GM12873 (cell line): Measurements from ENCODE around the gene DCAF12L1.

Source experiments
- TF ChIP-seq, protein P1 (sequence below): IDR thresholded peaks from 2 replicates; pipeline ENCODE4 v1.5.1; 2012; ENCODE audit warnings: low read depth, mild to moderate bottlenecking, moderate library complexity, low read length, control low read depth; ENCODE audit not compliant: insufficient read depth; ENCODE audit errors: missing control alignments

DCAF12L1 gene

DNA sequence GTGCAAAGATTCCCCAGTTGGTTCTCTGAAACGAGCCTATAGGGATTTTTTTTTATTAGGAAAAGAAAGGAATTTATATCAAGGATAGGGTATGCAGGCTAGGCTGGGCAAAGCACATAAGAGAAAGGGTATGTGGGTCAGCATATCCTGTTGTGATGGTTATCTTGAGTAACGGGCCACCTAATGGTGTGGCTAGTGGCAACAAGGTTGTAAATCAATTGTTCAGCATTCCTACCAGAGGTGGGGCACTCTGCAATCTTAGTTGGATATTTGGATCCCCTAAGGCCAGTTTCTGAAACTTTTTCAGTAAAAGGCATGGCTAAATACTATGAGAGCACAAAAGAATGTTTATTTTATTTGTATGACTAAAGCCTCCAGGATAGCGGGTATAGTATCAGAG lies 42.7 kb downstream of the DCAF12L1 start:
- TF ChIP-seq, protein P1, sequence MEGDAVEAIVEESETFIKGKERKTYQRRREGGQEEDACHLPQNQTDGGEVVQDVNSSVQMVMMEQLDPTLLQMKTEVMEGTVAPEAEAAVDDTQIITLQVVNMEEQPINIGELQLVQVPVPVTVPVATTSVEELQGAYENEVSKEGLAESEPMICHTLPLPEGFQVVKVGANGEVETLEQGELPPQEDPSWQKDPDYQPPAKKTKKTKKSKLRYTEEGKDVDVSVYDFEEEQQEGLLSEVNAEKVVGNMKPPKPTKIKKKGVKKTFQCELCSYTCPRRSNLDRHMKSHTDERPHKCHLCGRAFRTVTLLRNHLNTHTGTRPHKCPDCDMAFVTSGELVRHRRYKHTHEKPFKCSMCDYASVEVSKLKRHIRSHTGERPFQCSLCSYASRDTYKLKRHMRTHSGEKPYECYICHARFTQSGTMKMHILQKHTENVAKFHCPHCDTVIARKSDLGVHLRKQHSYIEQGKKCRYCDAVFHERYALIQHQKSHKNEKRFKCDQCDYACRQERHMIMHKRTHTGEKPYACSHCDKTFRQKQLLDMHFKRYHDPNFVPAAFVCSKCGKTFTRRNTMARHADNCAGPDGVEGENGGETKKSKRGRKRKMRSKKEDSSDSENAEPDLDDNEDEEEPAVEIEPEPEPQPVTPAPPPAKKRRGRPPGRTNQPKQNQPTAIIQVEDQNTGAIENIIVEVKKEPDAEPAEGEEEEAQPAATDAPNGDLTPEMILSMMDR: no peak
